ENCODE data around the gene CIT.

The CIT gene

DNA sequence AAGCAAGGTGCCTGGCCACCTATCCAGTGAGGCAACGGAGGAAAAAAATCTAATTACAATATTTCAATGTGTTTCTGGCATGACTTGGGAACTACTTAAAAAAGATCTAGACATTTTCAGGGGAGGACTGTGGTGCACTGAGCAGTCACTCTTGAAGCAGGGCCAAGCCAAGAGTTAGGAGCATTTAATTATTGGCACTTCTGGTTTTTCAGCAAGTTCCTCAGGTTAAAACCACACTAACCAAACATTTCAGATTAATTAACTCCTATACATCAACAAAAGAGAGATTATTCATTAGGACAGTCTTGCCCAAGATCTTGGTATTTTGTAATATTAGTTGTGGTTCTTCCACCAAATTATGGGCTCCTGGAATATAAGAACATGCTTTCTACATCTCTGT, 183.6 kb downstream of the CIT start:
- DNase-seq, result no peak

DNA sequence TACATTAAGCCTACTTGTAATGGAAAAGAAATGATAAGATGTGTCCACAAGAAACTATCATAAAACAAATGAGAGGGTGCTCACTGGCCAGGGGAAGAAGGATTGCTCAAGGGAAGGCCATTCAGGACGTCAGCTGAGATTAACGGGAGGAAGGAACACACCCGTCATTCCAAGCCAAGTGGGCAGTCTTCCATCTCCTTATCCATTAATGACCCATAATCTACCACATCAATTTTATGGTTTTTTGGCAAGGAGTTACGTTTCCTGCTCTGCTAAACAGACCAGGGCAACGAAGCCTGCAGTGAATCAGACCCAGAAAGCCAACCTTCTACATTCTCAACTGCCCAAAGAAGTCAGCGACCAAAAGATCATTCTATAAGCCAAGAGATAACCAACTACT, 184.1 kb downstream of the CIT start:
- no peak for DNase-seq

DNA sequence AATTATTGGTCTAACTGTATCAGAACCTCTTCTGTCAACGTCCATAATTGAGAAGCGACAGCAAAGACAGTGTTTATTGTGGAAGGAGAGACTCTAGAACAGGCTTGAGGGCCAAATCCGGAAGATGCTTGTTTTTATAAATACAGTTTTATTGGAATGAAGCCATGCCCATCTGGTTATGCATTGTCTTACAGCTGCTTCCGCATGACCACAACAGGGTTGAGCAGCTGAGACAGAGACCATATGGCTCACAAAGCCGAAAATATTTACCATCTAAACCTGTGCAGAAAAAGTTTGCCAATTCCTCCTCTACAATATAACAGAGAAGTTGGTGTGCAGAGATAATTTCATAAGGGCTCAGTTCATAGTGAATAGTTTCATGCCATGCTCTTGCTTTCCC, 184.7 kb downstream of the CIT start:
- DNase-seq, result no peak

DNA sequence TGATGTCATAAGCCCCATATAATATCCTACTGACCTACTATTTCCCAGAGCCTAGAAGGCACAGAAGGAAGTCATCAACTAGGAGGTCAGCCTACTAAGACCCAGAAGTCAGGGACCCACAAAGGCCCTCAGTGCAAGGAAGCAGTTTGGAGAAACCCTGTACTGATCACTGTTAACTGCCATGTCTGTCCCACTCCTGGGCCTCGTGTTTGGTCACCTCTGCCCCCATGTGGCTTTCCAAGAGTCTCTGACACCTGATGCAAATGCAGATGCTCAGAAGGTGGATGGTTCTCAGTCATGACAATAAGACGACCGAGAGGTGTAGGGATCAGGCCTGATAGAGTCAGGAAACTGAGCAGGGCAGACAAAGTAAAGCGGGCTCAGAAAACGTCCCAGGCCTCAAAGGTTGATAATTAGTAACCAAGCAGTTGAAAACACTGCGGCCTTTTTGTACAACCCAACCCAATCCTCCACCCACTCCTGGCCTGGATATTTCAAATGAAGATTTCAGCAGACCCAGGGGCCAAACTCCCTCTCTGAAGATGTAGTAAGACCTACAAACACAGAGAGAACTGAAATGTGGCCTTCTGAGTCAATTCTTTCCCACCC, 185.8 kb downstream of the CIT start:
- DNase-seq, result no peak

DNA sequence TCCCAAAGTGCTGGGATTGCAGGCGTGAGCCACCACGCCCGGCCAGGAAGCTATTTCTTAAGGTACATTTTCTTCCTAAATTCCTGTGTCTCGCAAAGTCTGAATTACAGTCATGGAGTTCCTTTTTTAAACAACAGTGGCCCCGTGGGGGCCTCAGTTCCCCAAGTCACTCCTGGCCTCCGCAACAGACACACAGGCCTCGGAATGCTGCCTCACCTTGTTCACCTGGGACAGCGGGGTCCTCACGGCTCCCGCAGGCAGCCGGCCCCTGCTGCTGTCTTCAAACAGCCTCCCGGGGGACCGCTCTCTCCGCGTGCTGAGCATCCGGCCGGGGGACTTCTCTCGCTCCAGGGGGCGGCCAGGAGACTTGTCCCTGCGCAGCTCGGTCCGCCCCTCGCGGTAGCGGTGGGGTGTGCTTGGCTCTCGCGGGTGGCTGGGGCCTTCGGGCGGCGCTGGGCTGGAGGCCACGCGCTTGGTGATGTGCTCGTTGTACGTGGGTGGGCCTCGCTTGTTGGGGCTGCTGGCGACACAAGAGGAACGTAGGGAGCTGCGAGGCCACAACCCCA, 187.1 kb downstream of the CIT start:
- DNase-seq, result no peak

DNA sequence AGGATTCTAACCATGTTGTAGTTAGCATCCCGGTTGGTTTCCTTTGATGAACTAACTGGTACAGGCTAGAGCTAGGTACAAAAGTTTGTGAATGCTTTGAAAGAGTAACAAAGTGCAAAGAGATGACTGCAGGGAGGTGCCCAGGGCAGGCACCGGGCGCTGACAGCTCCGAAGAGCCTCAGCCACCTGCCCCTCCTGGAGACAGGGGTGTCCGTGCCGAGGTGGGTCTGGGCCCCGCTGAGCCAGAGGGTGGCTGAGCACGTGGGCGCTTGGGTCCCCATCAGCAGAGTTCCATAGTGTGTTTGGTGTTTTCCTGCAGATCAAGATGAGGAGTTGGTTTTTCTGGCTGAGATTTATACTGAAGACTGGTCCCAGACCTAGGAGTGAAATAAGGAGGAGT, 189.2 kb downstream of the CIT start:
- DNase-seq, result no peak

DNA sequence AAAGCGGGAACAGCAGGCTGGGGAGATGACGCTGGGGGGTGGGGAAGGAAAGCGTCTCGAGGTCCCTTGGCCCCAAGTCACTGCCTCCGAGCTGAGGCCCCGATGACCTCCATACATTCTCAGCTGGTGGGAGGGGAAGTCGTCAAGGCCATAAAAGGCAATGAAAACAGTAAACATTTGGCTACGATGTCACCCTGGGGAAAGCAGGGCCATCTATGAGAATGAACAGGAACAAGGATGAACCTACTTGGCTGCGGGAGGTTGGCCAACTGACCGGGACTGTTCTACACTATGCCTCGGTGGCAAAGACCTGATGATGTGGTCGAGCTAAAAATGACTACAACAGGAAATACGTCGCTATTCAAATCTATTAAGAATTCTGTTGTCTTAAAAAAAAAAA, 189.7 kb downstream of the CIT start:
- DNase-seq, result no peak

DNA sequence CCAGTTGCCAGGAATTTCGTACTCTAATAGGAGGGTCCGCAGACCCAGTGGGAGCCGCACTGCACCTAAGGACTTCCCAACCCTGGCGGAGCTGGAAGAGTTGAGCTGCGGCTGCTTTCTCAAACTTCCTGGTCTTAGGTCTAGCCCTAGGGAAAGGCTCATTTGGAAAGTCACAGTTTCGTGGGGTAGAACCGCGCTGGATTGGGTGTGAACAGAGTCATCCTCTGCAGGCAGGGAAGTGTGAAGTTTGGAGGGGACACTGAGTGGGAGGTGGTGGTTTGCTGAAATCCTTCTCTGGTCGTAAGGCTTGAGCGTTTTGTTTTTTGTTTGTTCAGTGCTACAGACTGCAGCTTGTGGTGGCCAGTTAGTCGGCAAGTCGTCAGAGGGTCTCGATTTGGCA, 190.3 kb downstream of the CIT start:
- DNase-seq, result no peak

DNA sequence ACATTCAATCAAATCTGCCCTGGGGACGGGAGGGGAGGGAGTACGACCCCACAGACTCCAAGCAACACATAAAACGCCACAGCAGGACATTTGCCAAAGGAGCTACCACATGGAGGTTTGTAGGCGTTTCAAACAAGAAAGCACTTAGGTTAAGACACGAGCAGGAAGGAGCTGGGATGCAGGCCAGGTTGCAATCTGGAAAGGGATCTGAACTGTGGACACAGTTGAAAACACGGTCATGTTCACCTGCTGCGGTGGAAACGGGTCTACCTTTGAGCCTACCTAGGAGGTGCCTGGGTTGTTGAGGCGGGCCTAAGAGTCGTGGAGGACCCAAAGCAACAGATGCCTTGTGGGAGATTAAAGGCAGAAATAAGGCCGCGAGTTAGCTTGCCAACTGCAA, 190.8 kb downstream of the CIT start:
- no peak for DNase-seq

DNA sequence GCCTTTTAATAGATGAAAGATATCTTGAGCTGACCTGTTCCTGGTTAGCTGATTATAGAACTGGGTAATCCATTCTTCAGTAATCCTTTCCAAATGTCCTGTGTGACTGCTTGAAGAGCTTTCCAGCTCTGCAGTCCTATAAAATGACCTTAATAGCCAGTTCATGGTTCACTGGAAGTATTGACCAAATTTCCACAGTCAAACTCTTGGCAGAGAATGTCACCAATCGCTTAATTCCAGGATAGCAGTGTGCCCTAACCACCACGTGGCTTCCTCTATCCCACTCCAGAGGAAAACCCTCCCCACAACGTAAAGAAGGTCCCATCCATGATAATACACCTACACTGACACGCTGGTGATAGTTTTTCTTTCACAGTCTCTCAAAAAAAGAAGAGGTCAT, 191.7 kb downstream of the CIT start:
- no peak for DNase-seq

DNA sequence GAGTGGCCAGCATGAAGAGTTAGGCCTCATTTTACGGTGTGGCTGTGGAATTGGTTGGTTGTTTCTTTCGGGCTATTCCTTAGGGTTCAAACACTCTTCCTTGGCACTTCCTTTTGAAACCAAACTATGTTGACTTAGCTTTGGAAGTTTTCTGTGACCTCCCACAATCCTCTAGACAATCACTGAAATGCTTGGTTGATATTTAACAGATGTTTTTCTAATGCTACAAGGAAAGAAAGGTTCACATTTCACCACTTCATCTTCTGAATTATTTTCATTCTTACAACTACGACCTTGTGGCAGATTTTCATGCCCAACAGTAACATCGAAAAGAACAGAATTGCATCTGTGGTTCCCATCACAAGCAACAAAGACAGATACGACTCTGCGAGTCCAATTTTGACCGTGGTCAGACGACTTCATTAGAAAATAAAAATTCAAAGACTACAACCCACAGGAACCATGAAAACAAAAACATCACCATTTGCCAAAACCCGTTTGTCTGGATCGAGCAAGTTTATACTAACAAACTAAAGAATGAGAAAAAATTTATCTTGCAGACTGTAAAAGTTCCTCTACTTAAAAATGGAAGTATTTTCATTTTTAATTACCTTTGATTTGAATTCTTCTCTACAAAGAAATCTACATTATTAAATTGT, 192.3 kb downstream of the CIT start:
- no peak for DNase-seq

DNA sequence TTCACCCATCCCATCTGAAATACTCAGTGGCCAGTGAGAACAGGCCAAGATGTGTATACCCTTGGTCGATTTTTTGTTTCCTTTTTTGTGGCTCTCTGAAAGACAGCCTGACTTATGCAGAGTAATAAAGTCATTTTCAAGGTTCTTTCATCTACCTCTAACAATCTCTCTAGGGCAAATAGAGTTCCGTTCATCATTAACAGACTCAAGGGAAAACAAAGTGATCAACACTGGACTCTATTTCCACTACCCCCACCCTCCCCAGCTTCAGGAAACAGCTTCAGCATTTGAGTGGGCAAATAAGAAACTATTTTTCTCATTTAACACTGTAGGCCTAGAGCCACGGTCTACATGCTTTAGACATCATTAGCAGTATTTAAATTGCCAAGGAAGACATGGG, 193.3 kb downstream of the CIT start:
- DNase-seq, result no peak

DNA sequence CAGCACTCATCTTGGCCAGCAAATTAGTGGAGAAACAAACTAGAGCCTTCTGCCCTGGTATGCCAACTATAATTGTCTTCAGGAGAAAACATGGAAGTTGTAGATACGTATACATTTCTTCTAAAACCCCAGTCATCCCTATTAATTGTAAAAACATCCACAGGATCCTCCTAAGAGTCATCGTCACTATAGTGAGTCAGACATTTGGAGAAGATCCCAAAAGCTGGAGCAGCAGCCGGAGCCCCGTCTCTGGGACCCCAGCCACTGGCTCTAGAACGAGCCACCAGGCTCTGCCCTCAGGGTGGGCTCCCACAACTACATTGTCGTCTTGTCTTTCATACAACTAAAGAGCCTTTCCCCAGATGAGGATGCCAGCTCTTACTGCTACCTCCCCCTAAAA, 193.7 kb downstream of the CIT start:
- DNase-seq, result no peak

DNA sequence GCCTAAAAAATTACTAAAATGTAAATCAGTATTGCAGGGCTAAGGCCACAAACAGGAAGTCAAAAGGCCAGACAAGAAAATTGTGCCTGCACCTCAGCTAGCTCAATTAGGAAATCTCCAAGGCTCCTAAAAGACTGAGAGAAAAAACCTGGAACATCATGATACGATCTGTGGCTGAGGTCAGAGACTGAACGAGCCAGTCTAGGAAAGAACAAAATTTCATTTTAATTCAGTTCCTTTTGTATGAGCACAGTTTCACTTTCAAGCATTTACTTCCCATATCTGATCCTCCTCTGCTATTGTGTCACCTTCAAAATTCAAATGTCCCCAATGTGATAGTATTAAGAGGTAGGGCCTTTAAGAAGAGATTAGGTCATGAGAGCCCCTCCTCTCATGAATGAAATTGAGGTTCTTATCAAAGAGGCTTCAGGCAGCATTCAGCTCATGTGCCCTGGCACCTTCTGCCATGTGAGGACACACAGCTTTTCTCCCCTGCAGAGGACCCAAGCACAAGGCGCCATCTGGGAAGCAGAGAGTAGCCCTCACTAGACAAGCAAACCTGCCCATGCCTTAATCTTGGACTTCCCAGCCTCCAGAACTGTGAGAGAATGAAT, 194.4 kb downstream of the CIT start:
- no peak for DNase-seq

DNA sequence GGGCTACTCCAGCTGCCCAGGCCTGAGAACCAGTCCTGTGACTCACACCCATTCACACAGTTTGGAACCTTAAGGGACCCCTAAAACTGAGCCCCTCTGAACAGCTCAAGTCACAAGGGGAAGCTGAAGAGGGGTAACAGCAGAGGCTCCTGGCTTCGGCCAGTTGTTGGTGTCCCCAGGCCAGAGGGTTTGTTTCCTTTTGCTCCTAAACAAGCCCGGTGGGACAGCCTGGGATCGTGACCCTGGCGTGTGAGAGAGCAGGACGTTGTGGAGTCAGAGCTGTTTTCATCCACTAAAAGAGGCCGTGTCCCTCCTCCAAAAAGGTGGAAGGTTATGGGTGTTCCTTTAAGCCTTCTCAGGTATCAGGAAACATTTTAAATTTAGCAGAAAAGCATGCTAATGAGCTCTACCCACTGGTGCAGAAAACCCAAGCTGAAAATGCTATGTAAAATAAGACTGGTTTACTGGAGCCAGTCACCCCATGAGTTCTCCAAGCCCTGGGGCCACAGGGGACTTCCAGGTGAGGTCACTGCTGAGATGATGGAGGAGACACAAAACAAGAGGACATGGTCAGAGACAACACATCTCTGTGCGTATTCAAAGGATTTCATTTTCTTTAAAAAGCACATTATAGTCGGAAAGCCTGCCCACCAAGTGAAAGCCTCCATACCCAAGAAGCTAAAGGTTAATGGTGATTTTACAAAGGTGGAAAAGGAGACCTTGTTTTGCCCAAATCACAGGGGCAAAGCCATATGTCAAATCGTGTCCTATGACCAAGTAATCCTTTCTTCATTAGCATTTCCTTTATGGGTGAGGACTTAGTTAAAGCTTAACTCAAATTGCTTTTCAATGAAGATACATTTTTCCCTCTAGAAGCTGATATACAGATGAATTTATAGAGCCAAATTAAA, 195.1 kb downstream of the CIT start:
- DNase-seq, result no peak

DNA sequence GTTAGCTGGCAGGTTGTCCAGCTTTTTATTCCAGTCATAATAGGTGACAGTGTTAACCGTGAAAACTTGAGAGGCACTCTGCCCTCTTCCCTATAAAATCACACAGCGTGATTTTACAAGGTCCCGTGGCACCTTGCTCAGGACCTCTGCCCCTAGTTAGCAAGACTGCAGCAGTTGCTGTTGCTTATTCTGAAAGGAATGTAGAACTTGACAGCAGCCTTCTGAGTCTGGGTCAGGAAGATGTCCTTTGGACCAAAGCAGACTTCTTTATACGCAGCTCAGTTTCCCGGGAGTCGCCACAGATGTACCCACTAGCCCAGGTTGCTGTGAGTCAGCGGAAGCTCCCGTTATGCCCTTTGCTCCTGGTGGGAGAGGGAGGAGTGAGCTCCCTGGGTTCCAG, 196.0 kb downstream of the CIT start:
- DNase-seq, result no peak

DNA sequence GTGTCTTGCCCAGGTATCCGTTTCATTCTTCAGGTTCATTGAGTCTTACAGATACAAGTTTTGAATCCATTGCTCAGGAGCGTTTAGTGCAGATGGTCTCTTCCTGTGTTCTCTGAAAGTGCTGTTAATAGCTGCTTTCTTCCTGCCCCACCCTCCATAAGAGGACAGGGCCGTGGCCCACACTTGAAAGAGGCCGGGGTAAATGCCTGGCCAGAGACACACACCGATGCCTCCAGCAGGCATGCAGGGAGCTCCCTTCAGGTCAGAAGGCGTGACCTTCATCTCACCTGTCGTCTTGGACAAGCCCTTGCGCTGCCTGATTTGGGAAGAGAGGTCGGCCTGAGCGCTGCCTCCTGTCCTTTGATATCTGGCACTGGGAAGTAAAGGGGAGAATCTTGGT, 197.6 kb downstream of the CIT start:
- DNase-seq, result no peak

DNA sequence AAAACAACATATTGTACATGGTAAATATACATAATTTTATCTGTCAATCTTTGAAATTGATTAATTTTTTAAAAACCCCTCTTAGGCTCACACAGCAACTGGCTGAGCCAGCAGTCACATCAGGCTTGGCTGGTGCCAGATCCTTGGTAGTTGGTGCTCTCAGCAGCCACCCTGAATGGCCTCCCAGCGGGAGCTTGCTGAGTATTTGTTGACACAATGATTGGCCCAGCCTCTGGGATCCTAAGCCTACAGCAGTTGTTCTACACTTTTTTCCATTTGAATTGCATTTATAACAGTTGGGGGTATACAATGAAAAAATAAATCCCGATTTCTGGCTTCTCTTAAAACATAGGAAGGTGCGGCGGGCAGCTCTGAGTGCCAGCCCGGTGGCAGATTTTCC, 198.0 kb downstream of the CIT start:
- no peak for DNase-seq

DNA sequence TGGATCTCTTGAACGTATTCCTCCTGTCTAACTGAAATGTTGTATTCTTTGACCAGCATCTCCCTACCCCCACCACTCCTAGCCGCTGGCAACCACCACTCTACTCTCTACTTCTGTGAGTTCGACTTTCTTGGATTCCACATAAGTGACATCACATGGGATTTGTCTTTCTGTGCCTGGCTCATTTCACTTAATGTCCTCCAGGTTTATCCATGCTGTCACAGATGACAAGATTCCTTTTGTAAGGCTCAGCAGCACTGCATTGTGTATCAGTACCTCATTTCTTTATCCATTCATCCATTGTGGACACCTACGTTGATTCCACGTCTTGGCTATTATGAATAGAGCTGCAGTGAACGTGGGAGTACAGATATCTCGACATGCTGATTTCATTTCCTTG, 198.7 kb downstream of the CIT start:
- DNase-seq, result no peak

DNA sequence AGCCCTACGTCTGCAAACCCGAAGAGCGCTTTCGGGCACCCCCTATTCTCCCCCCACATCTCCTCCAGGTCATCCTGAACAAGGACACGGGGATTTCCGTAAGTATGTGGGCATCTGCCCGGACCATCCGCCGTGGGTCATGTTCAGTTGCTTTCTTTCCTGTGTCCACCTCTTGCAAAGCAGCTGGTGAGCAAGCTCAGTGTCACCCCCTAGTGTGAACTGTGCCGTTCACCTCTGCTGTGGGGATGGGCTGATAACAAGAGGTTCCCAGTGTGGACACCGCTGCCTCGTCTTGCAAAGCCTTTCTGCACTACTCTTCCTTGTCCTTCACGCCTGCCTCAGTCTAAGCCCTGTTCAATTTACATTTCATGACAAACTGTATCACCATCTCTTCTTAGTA, 200.5 kb downstream of the CIT start:
- DNase-seq, result no peak

DNA sequence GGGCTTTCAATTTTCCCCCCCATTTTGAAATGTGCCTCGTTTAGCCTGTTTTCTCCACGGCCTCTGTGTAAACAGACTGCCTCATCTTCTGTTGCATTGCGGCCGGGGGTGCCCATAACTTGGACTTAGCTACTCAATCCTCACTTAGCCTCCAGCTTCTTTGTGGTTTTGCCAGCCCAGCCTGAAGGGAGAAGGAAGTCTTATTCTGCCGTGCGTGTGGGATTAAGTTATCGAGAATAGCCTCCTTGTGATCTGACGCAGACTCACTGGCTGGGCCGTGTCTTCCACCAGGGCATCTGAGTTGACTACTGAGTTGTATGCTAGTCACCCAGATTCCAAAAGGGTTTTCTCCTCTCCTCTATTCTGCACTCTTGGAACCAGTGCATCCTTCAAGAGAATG, 201.1 kb downstream of the CIT start:
- DNase-seq, result no peak

DNA sequence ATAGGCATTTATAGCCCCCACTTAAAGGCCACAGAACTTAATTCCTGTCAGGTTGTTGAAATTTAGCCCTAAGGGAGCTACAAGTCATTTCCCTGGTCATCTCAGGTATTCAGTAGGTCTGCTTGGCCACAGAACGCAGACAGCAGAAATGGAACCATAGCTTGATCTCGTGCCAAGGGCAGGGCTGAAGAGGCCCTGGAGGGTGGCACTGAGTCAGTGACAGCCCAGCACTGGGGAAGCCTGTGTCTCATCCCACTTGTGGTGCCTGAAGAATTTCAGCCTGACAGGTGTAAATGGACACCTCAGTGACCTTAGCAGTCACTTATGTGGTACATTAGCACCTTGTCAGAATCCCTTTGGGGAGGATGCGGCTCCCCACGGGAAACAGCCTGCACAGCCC, 202.6 kb downstream of the CIT start:
- no peak for DNase-seq

DNA sequence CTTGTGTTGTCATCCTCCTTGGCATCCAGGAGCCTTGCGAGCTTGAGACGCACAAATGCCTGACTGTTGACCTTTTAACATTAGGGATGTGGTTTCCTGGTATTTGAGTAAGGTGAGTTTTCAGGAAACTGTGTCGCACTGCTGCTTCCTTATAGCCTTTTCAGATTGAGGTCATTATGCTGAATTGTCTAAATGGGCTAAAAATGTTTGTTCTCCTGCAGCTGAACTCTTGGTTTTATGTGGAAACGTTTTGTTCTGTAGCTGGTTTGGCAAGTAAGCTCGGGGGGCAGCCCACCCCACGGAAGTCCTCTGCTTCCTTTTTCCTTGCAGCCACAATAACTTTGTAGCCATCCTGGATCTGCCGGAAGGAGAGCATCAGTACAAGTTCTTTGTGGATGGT, 203.5 kb downstream of the CIT start:
- no peak for DNase-seq

DNA sequence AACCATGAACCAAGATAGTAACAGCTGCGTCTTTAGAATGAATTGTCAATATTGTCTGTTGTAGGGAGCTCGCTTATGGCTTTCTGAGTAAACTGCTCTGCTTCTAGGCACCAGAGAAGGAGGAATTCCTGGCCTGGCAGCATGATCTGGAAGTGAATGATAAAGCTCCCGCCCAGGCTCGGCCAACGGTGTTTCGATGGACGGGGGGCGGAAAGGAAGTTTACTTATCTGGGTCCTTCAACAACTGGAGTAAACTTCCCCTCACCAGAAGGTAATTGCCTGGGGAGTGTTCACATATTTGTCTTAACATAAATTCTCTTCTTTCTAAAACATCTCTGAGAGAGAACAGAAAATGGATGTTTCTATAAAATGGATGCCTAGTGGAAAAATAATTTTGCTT, 204.9 kb downstream of the CIT start:
- no peak for DNase-seq
